ENCODE results near the gene SLCO3A1. TPM values are rescaled to one million over a fixed set of nuclear protein-coding genes. Genes with fewer than 3 reads are reported as not detected.

The SLCO3A1 gene
- total RNA-seq, 1 experiment from 2014 or later, result 9.1 TPM

- TF ChIP-seq AR (CRISPR knock-in tag; IDR thresholded peaks at IDR 0.05) (no peak), ZNF317 (CRISPR knock-in tag; IDR thresholded peaks at IDR 0.05; ENCODE audit: borderline replicate concordance, low read depth) (no peak), ESRRA (CRISPR knock-in tag; IDR thresholded peaks at IDR 0.05; ENCODE audit: borderline replicate concordance) (no peak), MAX (CRISPR knock-in tag; IDR thresholded peaks at IDR 0.05) (no peak), KAT7 (CRISPR knock-in tag; IDR thresholded peaks at IDR 0.05; ENCODE audit: borderline replicate concordance) (no peak)
These were observed 14.1 kb downstream of the SLCO3A1 start (continued) for GRCh38 chr15:91867581-91868026.

GRCh38 chr15:91870876-91871537 lies 17.5 kb downstream of the SLCO3A1 start:
- CTCF ChIA-PET, result no interaction called here
- no peak for TF ChIP-seq E2F5 (CRISPR knock-in tag; IDR thresholded peaks at IDR 0.05)
- no peak for TF ChIP-seq SMAD3 (CRISPR knock-in tag; IDR thresholded peaks at IDR 0.05; ENCODE audit: borderline replicate concordance)
- TF ChIP-seq ZMAT4 (CRISPR knock-in tag; IDR thresholded peaks at IDR 0.05), result no peak
- TF ChIP-seq ZBTB21 (CRISPR knock-in tag; IDR thresholded peaks at IDR 0.05; ENCODE audit: borderline replicate concordance), result no peak
- TF ChIP-seq RORB (CRISPR knock-in tag; IDR thresholded peaks at IDR 0.05), result no peak
- no peak for TF ChIP-seq NFE2L1 (CRISPR knock-in tag; IDR thresholded peaks at IDR 0.05)
- no peak for TF ChIP-seq HMGA2 (CRISPR knock-in tag; IDR thresholded peaks at IDR 0.05)
- no peak for TF ChIP-seq CTCF (IDR thresholded peaks at IDR 0.05)
- no peak for TF ChIP-seq IRF2 (CRISPR knock-in tag; IDR thresholded peaks at IDR 0.05; ENCODE audit: borderline replicate concordance, low read depth)
- no peak for TF ChIP-seq NR2C2 (CRISPR knock-in tag; IDR thresholded peaks at IDR 0.05)
- no peak for TF ChIP-seq FOXJ3 (CRISPR knock-in tag; IDR thresholded peaks at IDR 0.05; ENCODE audit: borderline replicate concordance)
- no peak for TF ChIP-seq MAX (CRISPR knock-in tag; IDR thresholded peaks at IDR 0.05)
- no peak for TF ChIP-seq ZNF232 (CRISPR knock-in tag; IDR thresholded peaks at IDR 0.05)
- TF ChIP-seq ESRRA (CRISPR knock-in tag; IDR thresholded peaks at IDR 0.05; ENCODE audit: borderline replicate concordance), result no peak
- no peak for TF ChIP-seq ZNF219 (CRISPR knock-in tag; IDR thresholded peaks at IDR 0.05; ENCODE audit: borderline replicate concordance)
- no peak for TF ChIP-seq E2F4 (CRISPR knock-in tag; IDR thresholded peaks at IDR 0.05; ENCODE audit: borderline replicate concordance, low read depth)
- TF ChIP-seq SMAD4 (CRISPR knock-in tag; IDR thresholded peaks at IDR 0.05), result no peak

More at GRCh38 chr15:91870876-91871537, 17.5 kb downstream of the SLCO3A1 start:
- Mint-ChIP-seq H3K4me1 (peaks cover 27% of the 10 kb centered on the region), H3K36me3 (peaks cover 8% of the 10 kb centered on the region), H3K27me3 (ENCODE audit: low read depth) (no peaks in the 10 kb centered on the region), H3K4me3 (no peak overlapping the region), H3K27ac (no peak overlapping the region), H3K9me3 (peaks cover 13% of the 10 kb centered on the region)
- POLR2A ChIA-PET, result no interaction called here
- no peak for DNase-seq (ENCODE audit: low spot score)
- no peak for ATAC-seq
